LNCaP clone FGC (cell line): ENCODE measurements around the gene APOL2.
"Not testable (repeated sequence)": the region's sequence is repeated elsewhere in the genome, so short reads cannot be mapped to it uniquely, and the experiment has no call there.

Experiments
- DNase-seq: peaks from one replicate; pipeline ENCODE4 v3.0.0-alpha.2; 2011; ENCODE audit warnings: low read depth
- H3K4me3 ChIP-seq: 2 replicates; pipeline ENCODE4 v1.5.1; 2011; ENCODE audit warnings: mild to moderate bottlenecking, low read depth, low read length, control low read depth
- CTCF ChIP-seq: IDR thresholded peaks from 2 replicates; pipeline ENCODE4 v1.5.1; 2012; ENCODE audit warnings: mild to moderate bottlenecking; ENCODE audit not compliant: control insufficient read depth, insufficient read depth; ENCODE audit errors: extremely low read depth

The APOL2 gene

DNA sequence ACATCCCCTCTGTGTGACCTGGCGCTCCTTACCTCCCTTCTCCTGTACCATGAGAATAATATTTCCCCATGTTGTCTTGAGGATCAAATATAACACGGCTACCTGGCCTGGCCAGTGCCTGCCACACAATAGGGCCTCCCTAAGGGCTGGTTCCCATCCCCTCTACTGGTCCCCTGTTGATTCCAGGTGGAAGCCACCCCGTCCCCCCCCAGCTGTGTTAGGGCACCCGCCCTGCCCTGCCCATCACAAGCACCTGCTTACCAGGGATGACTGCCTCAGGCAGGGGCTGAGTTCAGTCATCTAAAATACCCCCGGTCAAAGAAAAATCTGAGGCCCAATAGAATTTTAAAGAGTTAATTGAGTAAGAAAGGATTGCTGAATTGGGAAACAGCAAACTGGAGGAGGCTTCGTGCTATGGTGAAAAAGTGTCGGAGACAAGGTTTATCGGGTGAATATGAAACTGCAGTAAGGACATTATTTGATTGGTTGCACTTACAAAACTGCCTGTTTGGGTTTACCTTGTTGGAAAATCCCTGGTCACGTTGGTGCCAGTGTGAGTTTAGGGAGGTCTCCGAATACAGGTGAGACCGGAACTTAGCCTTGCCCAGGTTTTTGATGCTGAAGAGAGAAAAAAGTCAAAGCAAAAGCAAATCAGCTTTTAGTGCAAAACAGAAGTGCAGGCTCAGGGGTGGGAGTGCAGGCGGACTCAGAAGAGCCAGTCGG lies 18.8 kb upstream of the APOL2 start:
- no peak for DNase-seq
- no peak for TF ChIP-seq CTCF
- H3K4me3 ChIP-seq: no peak overlapping the region

- no peak for DNase-seq
- TF ChIP-seq CTCF: no peak
- no peak overlapping the region for H3K4me3 ChIP-seq
These were observed 18.0 kb upstream of the APOL2 start for GRCh38 chr22:36257308-36257707.

DNA sequence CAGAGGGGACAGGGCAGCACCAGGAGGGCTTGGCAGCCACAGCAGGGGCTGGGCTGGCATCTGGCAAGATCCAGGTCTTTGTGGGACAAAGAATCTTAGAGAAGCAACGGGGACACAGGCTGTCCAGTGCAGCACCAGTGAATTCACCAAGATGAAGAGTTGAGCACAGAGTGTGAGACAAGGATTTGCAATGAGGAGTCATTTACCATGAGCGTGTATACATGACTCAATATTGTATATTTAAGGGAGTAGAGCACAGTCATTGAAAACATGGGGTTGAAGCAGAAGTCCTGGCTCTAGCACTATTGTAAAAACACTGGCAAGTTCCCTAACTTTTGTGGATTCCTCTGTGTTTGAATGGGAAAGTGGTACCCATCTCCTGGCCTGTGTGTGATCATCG lies 17.2 kb upstream of the APOL2 start:
- TF ChIP-seq CTCF: no peak
- no peak for DNase-seq
- H3K4me3 ChIP-seq: no peak overlapping the region

DNA sequence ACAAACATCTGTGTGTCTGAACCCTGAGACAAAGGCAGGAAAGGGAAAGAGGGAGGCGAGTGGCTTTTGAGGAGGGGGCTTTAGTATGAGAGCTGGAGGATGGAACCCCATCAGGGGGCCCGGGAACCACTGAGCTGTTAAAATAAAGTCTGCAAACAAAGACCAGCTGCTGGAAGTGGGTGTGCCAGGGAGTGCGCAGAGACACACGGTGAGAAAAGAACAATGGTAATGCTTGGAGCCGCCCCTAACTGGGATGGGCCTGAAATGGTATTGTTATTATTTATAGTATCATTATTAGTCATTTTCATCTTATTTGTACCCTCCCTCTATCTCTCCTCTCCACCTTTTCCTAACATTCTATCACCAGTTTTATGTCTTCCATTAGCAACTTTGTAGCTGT lies 16.2 kb upstream of the APOL2 start:
- not testable (repeated sequence) for DNase-seq, H3K4me3 ChIP-seq

- no peak overlapping the region for H3K4me3 ChIP-seq
- no peak for TF ChIP-seq CTCF
- no peak for DNase-seq
These were observed 14.5 kb upstream of the APOL2 start for GRCh38 chr22:36253523-36254490.

DNA sequence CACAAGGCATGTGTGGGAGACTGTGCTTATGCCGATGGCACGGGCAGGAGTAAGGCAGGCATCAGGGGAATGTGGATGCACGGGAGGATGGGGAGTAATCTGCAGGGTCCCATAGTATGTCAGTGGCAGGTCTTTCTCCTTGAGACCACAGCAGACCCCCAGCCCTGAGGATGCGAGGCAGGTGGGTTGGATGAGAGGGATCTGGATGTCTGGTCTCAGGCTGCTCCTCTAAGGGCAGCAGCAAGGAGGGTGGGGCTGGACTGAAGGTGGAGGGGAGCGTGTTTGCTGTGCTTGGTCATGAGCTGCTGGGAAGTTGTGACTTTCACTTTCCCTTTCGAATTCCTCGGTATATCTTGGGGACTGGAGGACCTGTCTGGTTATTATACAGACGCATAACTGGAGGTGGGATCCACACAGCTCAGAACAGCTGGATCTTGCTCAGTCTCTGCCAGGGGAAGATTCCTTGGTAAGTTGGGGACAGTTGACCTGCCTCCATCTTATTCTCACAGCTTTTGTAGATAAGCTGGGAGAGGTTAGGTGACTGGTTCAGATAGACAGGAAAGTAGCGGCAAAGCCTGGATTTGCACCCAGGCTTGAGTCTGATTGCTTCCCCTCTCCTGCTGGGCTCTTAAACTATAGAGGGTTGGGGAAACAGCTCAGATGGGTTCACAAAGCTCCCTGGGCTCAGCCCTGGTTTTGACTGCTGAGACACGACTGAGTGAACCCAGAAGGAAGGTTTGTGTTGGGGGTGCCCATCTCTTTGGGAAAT lies 13.6 kb upstream of the APOL2 start, which contains the start of gene APOL1:
Gene APOL1, plus strand, starts transcription at position 380 of the 769 bp plus-strand sequence. CDS start 1,823 bp downstream, outside the sequence.
- no peak for TF ChIP-seq CTCF
- no peak for DNase-seq
- no peak within 1 kb of the TSS for H3K4me3 ChIP-seq

- not testable (repeated sequence) for H3K4me3 ChIP-seq, DNase-seq
These were observed 12.8 kb upstream of the APOL2 start for GRCh38 chr22:36251979-36252608.

GRCh38 chr22:36250292-36250960 lies 11.1 kb upstream of the APOL2 start:
- DNase-seq, H3K4me3 ChIP-seq: not testable (repeated sequence)
